HEK293 (cell line): Measurements from ENCODE around the gene NCOA7.

ENCODE experiments used
- CTCF ChIP-seq: fragments of 450-650 bp; formaldehyde crosslinking; IDR thresholded peaks from 2 replicates; pipeline ENCODE4 v1.5.1; 2016; ENCODE audit warnings: missing biosample characterization, missing genetic modification characterization
- GLI4 ChIP-seq: fragments of 450-650 bp; formaldehyde crosslinking; IDR thresholded peaks from 2 replicates; pipeline ENCODE4 v1.5.1; 2016; ENCODE audit warnings: missing biosample characterization, missing genetic modification characterization
- KLF7 ChIP-seq: fragments of 450-650 bp; formaldehyde crosslinking; IDR thresholded peaks from 2 replicates; pipeline ENCODE4 v1.5.1; 2016; ENCODE audit warnings: missing biosample characterization, missing genetic modification characterization, borderline replicate concordance
- PBX3 ChIP-seq: sonication (generic); formaldehyde crosslinking; IDR thresholded peaks from 2 replicates; pipeline ENCODE4 v1.8.1; 2022; ENCODE audit warnings: mild to moderate bottlenecking, moderate library complexity, missing genetic modification reagents
- PRDM10 ChIP-seq: fragments of 450-650 bp; formaldehyde crosslinking; IDR thresholded peaks from 2 replicates; pipeline ENCODE4 v1.5.1; 2016; ENCODE audit warnings: missing biosample characterization, missing genetic modification characterization
- PRDM2 ChIP-seq: fragments of 450-650 bp; formaldehyde crosslinking; IDR thresholded peaks from 2 replicates; pipeline ENCODE4 v1.5.1; 2016; ENCODE audit warnings: missing biosample characterization, missing genetic modification characterization, borderline replicate concordance
- SP7 ChIP-seq: fragments of 450-650 bp; formaldehyde crosslinking; IDR thresholded peaks from 2 replicates; pipeline ENCODE4 v1.5.1; 2016; ENCODE audit warnings: missing biosample characterization, missing genetic modification characterization
- YY1 ChIP-seq: fragments of 450-650 bp; formaldehyde crosslinking; IDR thresholded peaks from 2 replicates; pipeline ENCODE4 v1.5.1; 2018; ENCODE audit warnings: missing biosample characterization, missing genetic modification characterization
- ZBTB20 ChIP-seq: fragments of 450-650 bp; formaldehyde crosslinking; IDR thresholded peaks from 2 replicates; pipeline ENCODE4 v1.5.1; 2016; ENCODE audit warnings: missing biosample characterization, missing genetic modification characterization
- ZBTB8A ChIP-seq: fragments of 450-650 bp; formaldehyde crosslinking; IDR thresholded peaks from 2 replicates; pipeline ENCODE4 v1.5.1; 2016; ENCODE audit warnings: missing biosample characterization, missing genetic modification characterization
- ZNF140 ChIP-seq: fragments of 450-650 bp; formaldehyde crosslinking; IDR thresholded peaks from 2 replicates; pipeline ENCODE4 v1.5.1; 2016; ENCODE audit warnings: missing biosample characterization, missing genetic modification characterization
- ZNF146 ChIP-seq: fragments of 450-650 bp; formaldehyde crosslinking; IDR thresholded peaks from 2 replicates; pipeline ENCODE4 v1.5.1; 2016; ENCODE audit warnings: missing biosample characterization, missing genetic modification characterization
- ZNF23 ChIP-seq: fragments of 450-650 bp; formaldehyde crosslinking; IDR thresholded peaks from 2 replicates; pipeline ENCODE4 v1.5.1; 2016; ENCODE audit warnings: missing biosample characterization, missing genetic modification characterization, borderline replicate concordance
- ZNF324 ChIP-seq: fragments of 450-650 bp; formaldehyde crosslinking; IDR thresholded peaks from 2 replicates; pipeline ENCODE4 v1.5.1; 2016; ENCODE audit warnings: missing biosample characterization, missing genetic modification characterization
- ZNF394 ChIP-seq: fragments of 450-650 bp; formaldehyde crosslinking; IDR thresholded peaks from 2 replicates; pipeline ENCODE4 v1.5.1; 2016; ENCODE audit warnings: missing biosample characterization, missing genetic modification characterization, mild to moderate bottlenecking, moderate library complexity, borderline replicate concordance
- ZNF416 ChIP-seq: fragments of 450-650 bp; formaldehyde crosslinking; IDR thresholded peaks from 2 replicates; pipeline ENCODE4 v1.5.1; 2016; ENCODE audit warnings: missing biosample characterization, missing genetic modification characterization
- ZNF423 ChIP-seq: fragments of 450-650 bp; formaldehyde crosslinking; IDR thresholded peaks from 2 replicates; pipeline ENCODE4 v1.5.1; 2016; ENCODE audit warnings: missing biosample characterization, missing genetic modification characterization
- ZNF521 ChIP-seq: fragments of 450-650 bp; formaldehyde crosslinking; IDR thresholded peaks from 2 replicates; pipeline ENCODE4 v1.5.1; 2017; ENCODE audit warnings: missing biosample characterization, mild to moderate bottlenecking, missing genetic modification characterization
- ZNF544 ChIP-seq: fragments of 450-650 bp; formaldehyde crosslinking; IDR thresholded peaks from 2 replicates; pipeline ENCODE4 v1.5.0; 2017; ENCODE audit warnings: missing biosample characterization, missing genetic modification characterization
- ZNF548 ChIP-seq: fragments of 450-650 bp; formaldehyde crosslinking; IDR thresholded peaks from 2 replicates; pipeline ENCODE4 v1.5.1; 2016; ENCODE audit warnings: missing biosample characterization, missing genetic modification characterization
- ZNF555 ChIP-seq: fragments of 450-650 bp; formaldehyde crosslinking; conservative IDR thresholded peaks from 2 replicates; pipeline ENCODE4 v1.5.1; 2017; ENCODE audit warnings: missing biosample characterization, mild to moderate bottlenecking, missing genetic modification characterization, inconsistent platforms
- ZNF596 ChIP-seq: fragments of 450-650 bp; IDR thresholded peaks from 2 replicates; pipeline ENCODE4 v1.5.0; 2018; ENCODE audit warnings: missing biosample characterization, mild to moderate bottlenecking, missing genetic modification characterization, moderate library complexity
- ZNF645 ChIP-seq: fragments of 450-650 bp; formaldehyde crosslinking; IDR thresholded peaks from 2 replicates; pipeline ENCODE4; 2016; ENCODE audit warnings: missing biosample characterization, missing genetic modification characterization
- ZNF701 ChIP-seq: fragments of 450-650 bp; formaldehyde crosslinking; IDR thresholded peaks from 2 replicates; pipeline ENCODE4 v1.5.1; 2016; ENCODE audit warnings: missing biosample characterization, missing genetic modification characterization
- ZNF707 ChIP-seq: fragments of 450-650 bp; formaldehyde crosslinking; IDR thresholded peaks from 2 replicates; pipeline ENCODE4 v1.5.1; 2016; ENCODE audit warnings: missing biosample characterization, missing genetic modification characterization
- ZNF747 ChIP-seq: fragments of 450-650 bp; formaldehyde crosslinking; IDR thresholded peaks from 2 replicates; pipeline ENCODE4 v1.5.1; 2016; ENCODE audit warnings: missing biosample characterization, missing genetic modification characterization
- ZNF830 ChIP-seq: fragments of 450-650 bp; IDR thresholded peaks from 2 replicates; pipeline ENCODE4 v1.5.0; 2018; ENCODE audit warnings: missing biosample characterization, missing genetic modification characterization, low read depth, mild to moderate bottlenecking, moderate library complexity
- ZNF837 ChIP-seq: fragments of 450-650 bp; formaldehyde crosslinking; IDR thresholded peaks from 2 replicates; pipeline ENCODE4 v1.5.1; 2016; ENCODE audit warnings: missing biosample characterization, missing genetic modification characterization

NCOA7 gene

GRCh38 chr6:125913864-125914351 is 123.1 kb downstream of the NCOA7 start (continued):
- TF ChIP-seq PRDM2 (tag by site-specific recombination), result no peak
- no peak for TF ChIP-seq ZNF548
- TF ChIP-seq ZNF544 (tag by site-specific recombination), result no peak
- TF ChIP-seq ZNF747 (tag by site-specific recombination), result no peak
- TF ChIP-seq YY1 (tag by site-specific recombination), result no peak
- TF ChIP-seq ZNF146 (tag by site-specific recombination), result peak; percentile 43
- no peak for TF ChIP-seq ZNF555
- TF ChIP-seq ZBTB8A (tag by site-specific recombination), result 0 out of 2 replicates have a peak, but pooled peaks have one; percentile 44
- no peak for TF ChIP-seq ZNF521 (tag by site-specific recombination)
- TF ChIP-seq ZNF830 (tag by site-specific recombination), result no peak
- TF ChIP-seq ZNF23 (tag by site-specific recombination), result no peak
- no peak for TF ChIP-seq KLF7 (tag by site-specific recombination)
- TF ChIP-seq ZBTB20 (tag by site-specific recombination), result peak; percentile 73; the same call in 1 of the 2 replicates
- no peak for TF ChIP-seq ZNF423
- no peak for TF ChIP-seq ZNF701 (tag by site-specific recombination)
- TF ChIP-seq ZNF645 (tag by site-specific recombination), result no peak
- no peak for TF ChIP-seq CTCF
- no peak for TF ChIP-seq GLI4 (tag by site-specific recombination)
- TF ChIP-seq ZNF416, result no peak
- TF ChIP-seq ZNF596 (tag by site-specific recombination), result no peak
- TF ChIP-seq ZNF837 (tag by site-specific recombination), result no peak
- TF ChIP-seq SP7, result peak; percentile 97
- no peak for TF ChIP-seq ZNF707 (tag by site-specific recombination)
- TF ChIP-seq ZNF394 (tag by site-specific recombination), result peak; percentile 72; the same call in 1 of the 2 replicates
- no peak for TF ChIP-seq ZNF140 (tag by site-specific recombination)
- TF ChIP-seq PRDM10 (tag by site-specific recombination), result peak; percentile 52
- peak; percentile 74 for TF ChIP-seq ZNF324
- no peak for TF ChIP-seq PBX3 (CRISPR knock-in tag)
